Upper lobe of left lung (tissue), 4 donors: ENCODE measurements around the gene MED14.

Source experiments
- CTCF ChIP-seq, 6 experiments: fragments of 450-650 bp in 4 of 6; fragments of 200-600 bp in 2 of 6; sonication (generic) in 2 of 6; IDR thresholded peaks; one replicate each; pipeline ENCODE4 v1.5.1; 2016 to 2019; ENCODE audit warnings: antibody characterized with exemption in 6 of 6
- EP300 ChIP-seq, 4 donors: sonication (generic); formaldehyde crosslinking; IDR thresholded peaks; one replicate each; pipeline ENCODE4 v1.5.1; 2017; ENCODE audit warnings: antibody characterized with exemption in 4 of 4, control low read depth in 2 of 4
- POLR2AphosphoS5 ChIP-seq, 2 donors: sonication (generic); formaldehyde crosslinking; IDR thresholded peaks; one replicate each; pipeline ENCODE4 v1.5.1; 2017; ENCODE audit warnings: antibody characterized with exemption in 2 of 2

GRCh38 chrX:40663880-40664630, 71.3 kb downstream of the MED14 start:
- TF ChIP-seq POLR2AphosphoS5 (IDR thresholded peaks at IDR 0.05), result no peak
- TF ChIP-seq CTCF (IDR thresholded peaks at IDR 0.05), result peak in 1 of 6 experiments; percentile 8
- TF ChIP-seq EP300 (IDR thresholded peaks at IDR 0.05), result no peak
